ENCODE data around the gene RNF126.

- TF ChIP-seq YY1 (IDR thresholded peaks at IDR 0.05; ENCODE audit: low read depth) (no peak), USF1 (IDR thresholded peaks at IDR 0.05) (no peak), RAD21 (IDR thresholded peaks at IDR 0.05; ENCODE audit: low read depth) (no peak), EP300 (IDR thresholded peaks at IDR 0.05; ENCODE audit: borderline replicate concordance) (peak; percentile 43), REST (IDR thresholded peaks at IDR 0.05; ENCODE audit: low read depth) (no peak), MAX (IDR thresholded peaks at IDR 0.05) (peak; percentile 81), TAF1 (IDR thresholded peaks at IDR 0.05; ENCODE audit: low read depth) (no peak)
These were observed 14.2 kb upstream of the RNF126 start for GRCh38 chr19:677201-677600.

Data from Ishikawa (cell line).